ENCODE measurements around the gene HGFAC. TPM values are rescaled to one million over a fixed set of nuclear protein-coding genes. Genes with fewer than 3 reads are reported as not detected.

Gene HGFAC
- total RNA-seq, 1 donor from 2014 or later = not detected

GRCh38 chr4:3413217-3413671 lies 28.5 kb upstream of the HGFAC start:
- TF ChIP-seq CTCF (IDR thresholded peaks at IDR 0.05; ENCODE audit: insufficient read depth, low read length, severe bottlenecking) = no peak
- peaks cover 51% of the 10 kb centered on the region for H3K36me3 ChIP-seq (ENCODE audit: control insufficient read depth, insufficient read depth, low read length)
- no peak for DNase-seq (ENCODE audit: low read depth)
- H3K4me3 ChIP-seq (ENCODE audit: low read depth, low read length) = no peak overlapping the region
- no peaks in the 10 kb centered on the region for H3K27me3 ChIP-seq (ENCODE audit: control insufficient read depth, insufficient read depth, low read length)
- FAIRE-seq = no peak

GRCh38 chr4:3413675-3414420 lies 27.9 kb upstream of the HGFAC start:
- H3K4me3 ChIP-seq (ENCODE audit: low read depth, low read length) = no peak overlapping the region
- no peak for TF ChIP-seq CTCF (IDR thresholded peaks at IDR 0.05; ENCODE audit: insufficient read depth, low read length, severe bottlenecking)
- FAIRE-seq (no peak), DNase-seq (ENCODE audit: low read depth) (no peak)
- no peaks in the 10 kb centered on the region for H3K27me3 ChIP-seq (ENCODE audit: control insufficient read depth, insufficient read depth, low read length)
- H3K36me3 ChIP-seq (ENCODE audit: control insufficient read depth, insufficient read depth, low read length) = peaks cover 53% of the 10 kb centered on the region

GRCh38 chr4:3414421-3415279 lies 27.1 kb upstream of the HGFAC start:
- no peaks in the 10 kb centered on the region for H3K27me3 ChIP-seq (ENCODE audit: control insufficient read depth, insufficient read depth, low read length)
- peaks cover 51% of the 10 kb centered on the region for H3K36me3 ChIP-seq (ENCODE audit: control insufficient read depth, insufficient read depth, low read length)
- no peak for TF ChIP-seq CTCF (IDR thresholded peaks at IDR 0.05; ENCODE audit: insufficient read depth, low read length, severe bottlenecking)
- FAIRE-seq (peak; percentile 23), DNase-seq (ENCODE audit: low read depth) (no peak)
- H3K4me3 ChIP-seq (ENCODE audit: low read depth, low read length) = no peak overlapping the region

GRCh38 chr4:3415471-3416141 lies 26.2 kb upstream of the HGFAC start:
- Histone ChIP-seq H3K4me3 (ENCODE audit: low read depth, low read length) (no peak overlapping the region), H3K36me3 (ENCODE audit: control insufficient read depth, insufficient read depth, low read length) (peaks cover 57% of the 10 kb centered on the region), H3K27me3 (ENCODE audit: control insufficient read depth, insufficient read depth, low read length) (no peaks in the 10 kb centered on the region)
- no peak for TF ChIP-seq CTCF (IDR thresholded peaks at IDR 0.05; ENCODE audit: insufficient read depth, low read length, severe bottlenecking)
- FAIRE-seq = no peak
- DNase-seq (ENCODE audit: low read depth) = no peak

- no peak for TF ChIP-seq CTCF (IDR thresholded peaks at IDR 0.05; ENCODE audit: insufficient read depth, low read length, severe bottlenecking)
- FAIRE-seq (no peak), DNase-seq (ENCODE audit: low read depth) (no peak)
- Histone ChIP-seq H3K27me3 (ENCODE audit: control insufficient read depth, insufficient read depth, low read length) (no peaks in the 10 kb centered on the region), H3K36me3 (ENCODE audit: control insufficient read depth, insufficient read depth, low read length) (peaks cover 60% of the 10 kb centered on the region), H3K4me3 (ENCODE audit: low read depth, low read length) (no peak overlapping the region)
These were observed 25.5 kb upstream of the HGFAC start for GRCh38 chr4:3416270-3416669.
